GM19025 (cell line): Measurements from ENCODE around the gene FGGY.

Source experiments
- ATAC-seq: cut with Tn5 transposase; IDR thresholded peaks from one replicate; pipeline ENCODE4 v1.9.1; 2021; ENCODE audit warnings: mild to moderate bottlenecking, low read depth, moderate library complexity; ENCODE audit not compliant: unreplicated experiment

FGGY gene

GRCh38 chr1:59767119-59767518, 470.2 kb downstream of the FGGY start:
- no peak for ATAC-seq

GRCh38 chr1:59768792-59769735, 472.2 kb downstream of the FGGY start:
- no peak for ATAC-seq

GRCh38 chr1:59769736-59770095, 472.8 kb downstream of the FGGY start:
- no peak for ATAC-seq

GRCh38 chr1:59771361-59771760, 474.5 kb downstream of the FGGY start:
- no peak for ATAC-seq

- no peak for ATAC-seq
Observed at GRCh38 chr1:59775480-59775879, 478.6 kb downstream of the FGGY start.

- no peak for ATAC-seq
Observed at GRCh38 chr1:59776960-59777852, 480.3 kb downstream of the FGGY start.

DNA sequence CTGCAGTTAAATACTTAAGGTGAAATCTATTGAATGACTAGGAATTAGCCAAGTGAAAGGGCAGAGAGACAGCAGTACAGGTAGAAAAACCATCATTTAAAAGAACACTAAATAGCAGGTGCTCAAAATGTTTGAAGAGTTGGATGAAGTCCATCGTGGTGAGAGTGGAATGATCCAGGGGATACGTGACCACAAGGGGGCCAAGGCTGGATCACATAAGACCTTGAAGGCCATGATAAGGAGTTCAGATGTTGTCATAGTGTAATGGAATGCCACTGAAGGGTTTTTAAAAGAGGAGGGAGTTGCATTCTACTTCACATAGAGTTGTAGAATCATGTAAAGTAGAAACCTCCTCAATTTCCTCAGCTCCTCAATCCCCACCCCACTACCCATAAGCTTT, 483.1 kb downstream of the FGGY start:
- ATAC-seq: no peak

DNA sequence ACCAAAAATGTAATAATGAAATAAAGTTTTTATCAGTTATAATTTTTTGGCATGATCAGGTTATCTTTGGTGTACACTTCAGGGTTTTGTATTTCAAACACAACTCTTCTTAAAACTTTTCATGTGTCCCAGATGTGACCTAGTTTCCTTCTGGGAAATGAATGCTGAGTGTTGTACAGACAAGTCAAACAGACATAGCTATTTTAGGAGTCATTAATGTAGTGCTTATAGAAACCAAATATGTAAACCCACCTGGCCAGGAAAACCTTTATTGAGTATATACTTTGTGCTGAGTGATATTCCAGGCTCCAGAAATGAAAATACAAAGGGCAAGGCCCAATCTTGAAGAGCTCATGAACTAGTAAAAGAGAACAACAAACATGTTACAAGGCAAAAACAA, 491.9 kb downstream of the FGGY start:
- ATAC-seq: no peak

GRCh38 chr1:59798600-59798999, 501.7 kb downstream of the FGGY start:
- ATAC-seq: no peak

- ATAC-seq: no peak
Observed at GRCh38 chr1:59803458-59804038, 506.7 kb downstream of the FGGY start.

GRCh38 chr1:59804301-59804700, 507.4 kb downstream of the FGGY start:
- ATAC-seq: no peak

GRCh38 chr1:59805554-59805953, 508.7 kb downstream of the FGGY start:
- no peak for ATAC-seq
